Fibroblast of pulmonary artery (primary cell): ENCODE measurements around the gene PRKAR2B.

ENCODE experiments used
- DNase-seq: peaks from one replicate; pipeline ENCODE4 v3.0.0-alpha.2; 2010; ENCODE audit warnings: low read depth
- H3K4me3 ChIP-seq: replicated peaks from 2 replicates; pipeline ENCODE4 v1.5.1; 2011; ENCODE audit warnings: low read depth, mild to moderate bottlenecking, control low read depth, low read length, moderate library complexity
- CTCF ChIP-seq: IDR thresholded peaks from 2 replicates; pipeline ENCODE4 v1.5.1; 2011; ENCODE audit warnings: mild to moderate bottlenecking, control low read depth, low read length, inconsistent platforms; ENCODE audit errors: missing control alignments

PRKAR2B gene

DNA sequence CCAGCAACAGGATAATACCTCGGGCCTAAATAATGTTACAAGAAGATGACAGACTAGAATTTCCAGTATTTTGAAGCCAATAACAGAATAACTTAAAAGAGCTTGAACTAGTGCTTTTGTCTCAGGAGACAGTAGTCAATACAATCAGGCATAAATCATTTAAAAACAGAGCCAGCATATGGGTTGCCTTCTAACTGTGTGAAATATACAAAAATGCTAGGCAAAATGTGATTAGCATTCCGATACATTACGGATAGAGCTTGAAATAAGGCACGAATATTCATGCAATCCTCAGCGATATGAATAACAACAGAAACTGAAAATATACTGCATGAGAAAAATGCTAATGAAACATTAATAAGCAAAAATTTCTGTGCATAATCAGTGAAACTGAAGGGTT lies 18.3 kb upstream of the PRKAR2B start:
- TF ChIP-seq CTCF = no peak
- DNase-seq = no peak
- H3K4me3 ChIP-seq = no peak overlapping the region

- no peak for TF ChIP-seq CTCF
- H3K4me3 ChIP-seq = no peak overlapping the region
- DNase-seq = no peak
These were observed 17.3 kb upstream of the PRKAR2B start for GRCh38 chr7:107027208-107027607.

DNA sequence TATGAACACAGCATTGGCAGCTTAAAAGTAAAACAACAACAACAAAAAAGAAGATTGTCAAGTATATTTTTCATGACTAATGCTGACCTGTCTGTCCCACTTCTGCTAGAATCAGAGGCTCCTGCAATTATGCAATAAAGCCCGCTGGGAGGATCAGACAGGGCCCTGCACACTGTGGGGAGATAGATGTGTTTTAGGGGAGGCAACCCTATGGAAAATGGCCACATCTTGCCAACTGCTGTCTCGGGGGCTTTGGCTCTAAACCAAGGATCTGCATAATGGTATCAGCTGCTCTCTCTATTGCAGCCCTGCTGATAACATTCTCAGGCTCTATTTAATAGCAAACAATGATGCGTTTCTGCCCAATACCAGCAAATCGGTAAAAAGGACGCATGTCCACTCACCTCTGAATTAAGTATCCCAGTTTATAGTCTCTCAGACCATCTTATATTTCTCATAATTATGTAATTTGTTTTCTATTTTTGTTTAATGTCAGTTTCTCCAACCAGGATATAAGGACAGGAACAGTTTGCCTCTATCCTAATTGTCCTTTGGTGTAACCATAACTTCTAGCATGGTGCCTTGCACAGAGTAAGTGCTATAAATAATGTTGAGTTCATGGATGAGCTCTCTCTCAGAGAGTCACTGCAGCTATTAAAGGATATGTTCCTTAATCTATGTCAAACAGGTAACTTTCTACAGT lies 15.3 kb upstream of the PRKAR2B start:
- no peak for DNase-seq
- H3K4me3 ChIP-seq = no peak overlapping the region
- no peak for TF ChIP-seq CTCF

- no peak for DNase-seq
- TF ChIP-seq CTCF = no peak
- no peak overlapping the region for H3K4me3 ChIP-seq
These were observed 14.7 kb upstream of the PRKAR2B start for GRCh38 chr7:107029764-107030286.

DNA sequence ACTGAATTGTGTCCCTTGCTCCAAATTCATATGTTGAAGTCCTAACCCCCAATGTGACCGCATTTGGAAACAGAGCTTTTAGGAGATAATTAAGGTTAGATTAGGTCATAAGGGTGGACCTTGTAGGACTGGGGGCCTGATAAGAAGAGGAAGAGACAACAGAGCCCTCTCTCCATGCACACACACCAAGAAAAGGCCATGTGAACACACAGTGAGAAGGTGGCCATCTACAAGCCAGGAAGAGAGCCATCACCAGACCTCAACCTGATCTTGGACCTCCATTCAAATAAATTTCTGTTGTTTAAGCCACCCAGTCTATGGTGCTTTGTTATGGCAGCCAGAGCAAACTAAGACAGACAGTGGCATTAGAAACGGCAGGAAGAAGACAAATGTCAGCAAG lies 12.5 kb upstream of the PRKAR2B start:
- no peak for DNase-seq
- no peak for TF ChIP-seq CTCF
- H3K4me3 ChIP-seq = no peak overlapping the region

- no peak for TF ChIP-seq CTCF
- no peak overlapping the region for H3K4me3 ChIP-seq
- DNase-seq = no peak
These were observed 11.6 kb upstream of the PRKAR2B start for GRCh38 chr7:107032720-107033438.
